Nephron progenitor cell (in vitro differentiated cells): ENCODE results near the gene RPTOR.

Experiments
- DNase-seq: peaks from one replicate; pipeline ENCODE4 v3.0.0; 2021
- H3K27ac Mint-ChIP-seq: 2 replicates; pipeline ENCODE4 v1.8.0; 2021; ENCODE audit warnings: mild to moderate bottlenecking, moderate library complexity, mixed read lengths
- H3K27me3 Mint-ChIP-seq: 2 replicates; pipeline ENCODE4 v1.8.0; 2021; ENCODE audit warnings: mild to moderate bottlenecking, low read depth, mixed read lengths; ENCODE audit not compliant: poor library complexity
- H3K36me3 Mint-ChIP-seq: 2 replicates; pipeline ENCODE4 v1.8.0; 2021; ENCODE audit warnings: low read depth, mixed read lengths
- H3K4me1 Mint-ChIP-seq: 2 replicates; pipeline ENCODE4 v1.8.0; 2021; ENCODE audit warnings: mixed read lengths
- H3K4me3 Mint-ChIP-seq: 2 replicates; pipeline ENCODE4 v1.8.0; 2021; ENCODE audit warnings: mild to moderate bottlenecking, moderate library complexity, mixed read lengths
- H3K9me3 Mint-ChIP-seq: 2 replicates; pipeline ENCODE4 v1.8.0; 2021; ENCODE audit warnings: mild to moderate bottlenecking, moderate library complexity, mixed read lengths
- CTCF ChIP-seq: fragments of 200-600 bp; sonication (generic); IDR thresholded peaks from 2 replicates; pipeline ENCODE4 v1.5.0; 2021; ENCODE audit warnings: antibody characterized with exemption

Gene RPTOR

GRCh38 chr17:80893604-80894438 is 349.2 kb downstream of the RPTOR start:
- H3K4me1 Mint-ChIP-seq = peaks cover 64% of the 10 kb centered on the region
- no peak for TF ChIP-seq CTCF
- peaks cover 29% of the 10 kb centered on the region for H3K36me3 Mint-ChIP-seq
- H3K4me3 Mint-ChIP-seq = no peak overlapping the region
- H3K27ac Mint-ChIP-seq = peak overlapping the region; percentile 66
- no peak for DNase-seq
- no peaks in the 10 kb centered on the region for H3K9me3 Mint-ChIP-seq
- H3K27me3 Mint-ChIP-seq = peaks cover 3% of the 10 kb centered on the region

GRCh38 chr17:80894439-80894721 is 349.7 kb downstream of the RPTOR start:
- Mint-ChIP-seq H3K27me3 (peaks cover 3% of the 10 kb centered on the region), H3K9me3 (no peaks in the 10 kb centered on the region), H3K36me3 (peaks cover 29% of the 10 kb centered on the region), H3K27ac (no peak overlapping the region), H3K4me1 (peaks cover 59% of the 10 kb centered on the region), H3K4me3 (no peak overlapping the region)
- no peak for DNase-seq
- TF ChIP-seq CTCF = no peak

DNA sequence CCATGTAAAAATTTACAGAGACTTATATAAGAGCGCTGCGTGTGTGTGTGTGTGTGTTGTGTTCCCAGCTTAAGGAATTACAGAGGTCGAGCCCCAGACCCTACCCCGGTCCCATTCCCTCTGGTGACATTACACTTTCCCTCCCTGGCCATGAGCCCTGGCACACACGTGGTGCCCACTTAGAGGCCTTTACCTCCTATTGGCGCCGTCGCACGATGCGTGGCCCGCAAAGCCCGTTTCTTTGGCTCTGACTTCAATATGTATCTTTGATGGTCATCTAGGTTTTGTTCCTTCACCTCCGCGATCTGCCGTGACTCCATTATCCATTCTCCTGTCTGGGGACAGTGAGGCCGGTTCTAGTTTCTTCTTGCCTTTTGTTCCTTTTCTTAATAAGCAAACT is 350.1 kb downstream of the RPTOR start:
- H3K4me1 Mint-ChIP-seq = peaks cover 58% of the 10 kb centered on the region
- peaks cover 3% of the 10 kb centered on the region for H3K27me3 Mint-ChIP-seq
- no peak for TF ChIP-seq CTCF
- no peak overlapping the region for H3K4me3 Mint-ChIP-seq
- H3K9me3 Mint-ChIP-seq = no peaks in the 10 kb centered on the region
- H3K27ac Mint-ChIP-seq = peak overlapping the region; percentile 78
- H3K36me3 Mint-ChIP-seq = peaks cover 29% of the 10 kb centered on the region
- no peak for DNase-seq

- peaks cover 29% of the 10 kb centered on the region for H3K36me3 Mint-ChIP-seq
- H3K4me1 Mint-ChIP-seq = peaks cover 57% of the 10 kb centered on the region
- peaks cover 3% of the 10 kb centered on the region for H3K27me3 Mint-ChIP-seq
- H3K4me3 Mint-ChIP-seq = no peak overlapping the region
- H3K9me3 Mint-ChIP-seq = no peaks in the 10 kb centered on the region
- no peak for DNase-seq
- no peak for TF ChIP-seq CTCF
- peak overlapping the region; percentile 78 for H3K27ac Mint-ChIP-seq
These were observed 350.7 kb downstream of the RPTOR start for GRCh38 chr17:80895366-80895765.

DNA sequence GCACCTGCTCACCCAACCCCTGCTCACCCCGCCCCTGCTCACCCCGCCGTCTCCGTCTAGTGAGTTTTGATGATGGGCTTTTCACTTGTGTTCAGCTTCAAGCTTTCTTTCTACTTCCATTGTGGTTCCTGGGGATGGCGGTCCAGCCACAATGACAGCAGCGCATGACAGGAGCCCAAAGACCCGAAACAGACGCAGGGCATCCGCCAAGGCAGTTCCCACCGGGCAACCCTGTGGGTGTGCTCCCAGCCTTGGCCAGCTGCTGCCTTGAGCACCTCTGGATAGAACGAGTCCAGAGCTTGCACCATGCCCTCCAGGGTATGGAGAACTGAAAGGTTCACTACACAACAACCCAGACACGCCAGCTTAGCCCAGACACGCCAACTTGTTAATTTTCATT is 354.1 kb downstream of the RPTOR start:
- no peak overlapping the region for H3K27ac Mint-ChIP-seq

More for the DNA sequence above, 354.1 kb downstream of the RPTOR start:
- H3K27me3 Mint-ChIP-seq = peaks cover 3% of the 10 kb centered on the region
- peaks cover 56% of the 10 kb centered on the region for H3K4me1 Mint-ChIP-seq
- H3K36me3 Mint-ChIP-seq = peaks cover 40% of the 10 kb centered on the region
- H3K9me3 Mint-ChIP-seq = no peaks in the 10 kb centered on the region
- no peak for TF ChIP-seq CTCF
- DNase-seq = no peak
- H3K4me3 Mint-ChIP-seq = no peak overlapping the region
